HL-60 (cell line): Measurements from ENCODE around the gene PRELP.

ENCODE experiments used
- DNase-seq, 2 experiments: peaks; one replicate each; pipeline ENCODE4 v3.0.0-alpha.2; 2010 to 2020; ENCODE audit warnings: low read depth in 1 of 2, low spot score in 1 of 2
- H3K27ac ChIP-seq: fragments of 250-450 bp; sonication (Bioruptor Pico); replicated peaks from 2 replicates; pipeline ENCODE4 v1.5.1; 2020; ENCODE audit warnings: mild to moderate bottlenecking, moderate library complexity
- H3K27me3 ChIP-seq: fragments of 250-450 bp; sonication (Bioruptor Pico); 2 replicates; pipeline ENCODE4 v1.5.1; 2021; ENCODE audit warnings: mild to moderate bottlenecking, moderate library complexity; ENCODE audit not compliant: insufficient read depth, poor library complexity, severe bottlenecking
- H3K4me3 ChIP-seq: replicated peaks from 2 replicates; pipeline ENCODE4 v1.5.1; 2011; ENCODE audit warnings: mild to moderate bottlenecking, control low read depth, low read length; ENCODE audit not compliant: insufficient read depth
- CTCF ChIP-seq: IDR thresholded peaks from one replicate; pipeline ENCODE4 v1.5.1; 2011; ENCODE audit warnings: low read length, control low read depth, inconsistent platforms; ENCODE audit not compliant: insufficient read depth
- GABPA ChIP-seq: IDR thresholded peaks from 2 replicates; pipeline ENCODE4 v1.6.1; 2012; ENCODE audit warnings: low read depth
- POLR2AphosphoS5 ChIP-seq: IDR thresholded peaks from 2 replicates; pipeline ENCODE4 v1.6.1; 2012; ENCODE audit warnings: low read depth
- SPI1 ChIP-seq: IDR thresholded peaks from 2 replicates; pipeline ENCODE4 v1.6.1; 2012; ENCODE audit warnings: low read depth, mild to moderate bottlenecking, borderline replicate concordance
- TF ChIP-seq, protein P1 (sequence below): IDR thresholded peaks from 2 replicates; pipeline ENCODE4 v1.6.1; 2012; ENCODE audit warnings: low read depth; ENCODE audit not compliant: insufficient replicate concordance

Gene PRELP

DNA sequence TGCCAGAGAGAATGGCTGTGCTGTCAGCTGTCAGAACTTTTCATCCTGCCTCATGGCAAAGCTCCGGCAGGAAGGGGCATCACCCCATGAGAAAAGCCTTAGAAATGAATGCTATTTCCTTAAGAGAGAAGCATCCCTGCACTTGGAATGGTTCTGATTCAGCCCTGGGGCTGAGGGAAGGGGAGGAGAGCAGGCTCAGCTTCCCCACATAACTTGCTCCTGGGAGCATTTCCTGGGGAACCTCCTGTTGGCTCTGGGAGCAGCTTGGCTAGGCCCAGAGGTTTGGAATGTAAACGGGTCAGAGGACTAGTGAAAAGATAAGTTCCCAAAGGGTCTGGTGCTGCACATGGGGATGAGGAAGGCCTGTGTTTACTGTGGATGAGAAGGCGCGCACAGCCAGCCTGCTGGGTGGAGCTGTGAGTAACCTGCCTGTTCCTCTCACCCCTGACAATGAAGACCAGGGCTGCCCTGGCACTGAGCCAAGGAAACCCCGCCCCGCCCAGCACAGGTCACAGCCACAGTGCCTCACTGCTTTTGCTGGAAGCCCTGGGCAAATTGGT is 5.0 kb downstream of the PRELP start:
- TF ChIP-seq, protein P1, sequence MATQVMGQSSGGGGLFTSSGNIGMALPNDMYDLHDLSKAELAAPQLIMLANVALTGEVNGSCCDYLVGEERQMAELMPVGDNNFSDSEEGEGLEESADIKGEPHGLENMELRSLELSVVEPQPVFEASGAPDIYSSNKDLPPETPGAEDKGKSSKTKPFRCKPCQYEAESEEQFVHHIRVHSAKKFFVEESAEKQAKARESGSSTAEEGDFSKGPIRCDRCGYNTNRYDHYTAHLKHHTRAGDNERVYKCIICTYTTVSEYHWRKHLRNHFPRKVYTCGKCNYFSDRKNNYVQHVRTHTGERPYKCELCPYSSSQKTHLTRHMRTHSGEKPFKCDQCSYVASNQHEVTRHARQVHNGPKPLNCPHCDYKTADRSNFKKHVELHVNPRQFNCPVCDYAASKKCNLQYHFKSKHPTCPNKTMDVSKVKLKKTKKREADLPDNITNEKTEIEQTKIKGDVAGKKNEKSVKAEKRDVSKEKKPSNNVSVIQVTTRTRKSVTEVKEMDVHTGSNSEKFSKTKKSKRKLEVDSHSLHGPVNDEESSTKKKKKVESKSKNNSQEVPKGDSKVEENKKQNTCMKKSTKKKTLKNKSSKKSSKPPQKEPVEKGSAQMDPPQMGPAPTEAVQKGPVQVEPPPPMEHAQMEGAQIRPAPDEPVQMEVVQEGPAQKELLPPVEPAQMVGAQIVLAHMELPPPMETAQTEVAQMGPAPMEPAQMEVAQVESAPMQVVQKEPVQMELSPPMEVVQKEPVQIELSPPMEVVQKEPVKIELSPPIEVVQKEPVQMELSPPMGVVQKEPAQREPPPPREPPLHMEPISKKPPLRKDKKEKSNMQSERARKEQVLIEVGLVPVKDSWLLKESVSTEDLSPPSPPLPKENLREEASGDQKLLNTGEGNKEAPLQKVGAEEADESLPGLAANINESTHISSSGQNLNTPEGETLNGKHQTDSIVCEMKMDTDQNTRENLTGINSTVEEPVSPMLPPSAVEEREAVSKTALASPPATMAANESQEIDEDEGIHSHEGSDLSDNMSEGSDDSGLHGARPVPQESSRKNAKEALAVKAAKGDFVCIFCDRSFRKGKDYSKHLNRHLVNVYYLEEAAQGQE: no peak
- no peak for TF ChIP-seq CTCF
- Histone ChIP-seq H3K27me3 (no peaks in the 10 kb centered on the region), H3K4me3 (no peak overlapping the region), H3K27ac (no peak overlapping the region)
- DNase-seq: peak in 1 of 2 experiments; percentile 17

DNA sequence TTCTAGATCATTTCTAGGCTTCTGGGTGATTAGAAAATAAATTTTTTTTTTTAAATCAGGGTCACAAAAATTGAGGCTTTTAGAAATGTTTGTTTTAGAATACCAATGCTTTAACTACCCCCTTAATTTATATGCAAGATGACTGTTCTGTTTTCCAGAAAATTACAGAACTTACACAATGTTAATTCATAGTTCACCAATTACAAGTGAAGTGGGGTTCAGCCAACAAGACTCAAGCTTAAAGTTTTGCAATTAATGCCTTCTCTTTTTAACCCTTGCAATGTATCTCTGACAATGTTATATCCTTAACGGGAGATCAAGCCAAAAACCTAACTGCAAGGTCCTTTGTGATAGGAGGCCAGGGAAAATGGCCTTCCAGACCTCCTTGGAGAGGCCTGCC is 5.6 kb downstream of the PRELP start:
- Histone ChIP-seq H3K27ac (no peak overlapping the region), H3K4me3 (no peak overlapping the region), H3K27me3 (no peaks in the 10 kb centered on the region)
- no peak for TF ChIP-seq POLR2AphosphoS5
- TF ChIP-seq SPI1: no peak
- TF ChIP-seq, protein P1: no peak
- TF ChIP-seq CTCF: no peak
- TF ChIP-seq GABPA: no peak
- DNase-seq: no peak

GRCh38 chr1:203486618-203487370 is 11.2 kb downstream of the PRELP start:
- Histone ChIP-seq H3K27ac (no peak overlapping the region), H3K4me3 (peak overlapping the region; percentile 42; the same call in 1 of the 2 replicates)

More at GRCh38 chr1:203486618-203487370, 11.2 kb downstream of the PRELP start:
- TF ChIP-seq POLR2AphosphoS5: no peak
- no peak for TF ChIP-seq SPI1
- no peak for TF ChIP-seq CTCF
- TF ChIP-seq, protein P1: no peak
- no peak for TF ChIP-seq GABPA
- peaks cover 8% of the 10 kb centered on the region for H3K27me3 ChIP-seq
- no peak for DNase-seq
